Measurements from ENCODE around the gene TOGARAM2.

The TOGARAM2 gene

DNA sequence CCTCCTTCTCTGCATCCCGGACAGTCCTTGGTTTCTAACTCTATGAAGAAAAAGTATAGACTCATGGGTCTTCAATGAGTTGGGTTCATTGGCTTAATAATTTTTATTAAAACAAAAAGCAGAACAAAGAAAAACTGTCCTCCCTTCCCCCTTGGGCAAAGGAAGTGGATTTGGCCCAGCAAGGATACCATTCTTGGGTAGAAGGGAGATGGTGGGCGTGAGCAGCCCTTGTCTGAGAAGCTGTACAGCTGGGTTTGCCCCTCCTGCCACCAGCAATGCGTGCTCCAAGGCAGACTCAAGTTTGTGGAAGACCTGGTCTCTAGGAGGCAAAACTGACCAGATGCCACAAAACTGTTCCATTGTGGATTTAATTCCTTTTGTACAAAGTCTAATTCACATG, 80.5 kb downstream of the TOGARAM2 start:
- H3K4me3 ChIP-seq (ENCODE audit: low read depth, low read length), result no peak overlapping the region
- no peak for TF ChIP-seq CTCF (IDR thresholded peaks at IDR 0.05; ENCODE audit: control insufficient read depth, extremely low read depth, insufficient read depth)
- no peak for DNase-seq (ENCODE audit: low read depth)

DNA sequence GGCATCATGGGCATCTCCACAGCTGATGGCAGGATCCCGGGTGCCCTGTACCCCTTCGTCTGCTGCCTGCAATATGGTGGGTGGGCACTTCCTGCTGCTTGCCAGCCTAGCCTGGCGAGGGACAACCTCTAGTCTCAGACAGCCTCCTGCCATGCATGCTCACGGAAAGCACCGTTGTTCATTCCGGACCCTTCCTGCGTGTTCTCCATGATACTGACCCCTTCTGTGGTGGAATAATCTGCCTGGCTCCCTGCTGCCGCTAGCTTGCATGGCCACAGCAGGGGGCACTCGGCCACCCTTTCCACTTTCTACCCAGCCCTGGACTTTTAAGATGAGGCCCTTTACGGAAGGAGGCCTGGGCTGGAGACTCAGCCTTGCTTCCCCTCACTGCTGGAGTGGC, 81.3 kb downstream of the TOGARAM2 start:
- no peak for TF ChIP-seq CTCF (IDR thresholded peaks at IDR 0.05; ENCODE audit: control insufficient read depth, extremely low read depth, insufficient read depth)
- no peak for DNase-seq (ENCODE audit: low read depth)
- no peak overlapping the region for H3K4me3 ChIP-seq (ENCODE audit: low read depth, low read length)

- peak; percentile 45 for DNase-seq (ENCODE audit: low read depth)
- no peak overlapping the region for H3K4me3 ChIP-seq (ENCODE audit: low read depth, low read length)
Measured at GRCh38 chr2:29063056-29063455, 82.0 kb downstream of the TOGARAM2 start.

DNA sequence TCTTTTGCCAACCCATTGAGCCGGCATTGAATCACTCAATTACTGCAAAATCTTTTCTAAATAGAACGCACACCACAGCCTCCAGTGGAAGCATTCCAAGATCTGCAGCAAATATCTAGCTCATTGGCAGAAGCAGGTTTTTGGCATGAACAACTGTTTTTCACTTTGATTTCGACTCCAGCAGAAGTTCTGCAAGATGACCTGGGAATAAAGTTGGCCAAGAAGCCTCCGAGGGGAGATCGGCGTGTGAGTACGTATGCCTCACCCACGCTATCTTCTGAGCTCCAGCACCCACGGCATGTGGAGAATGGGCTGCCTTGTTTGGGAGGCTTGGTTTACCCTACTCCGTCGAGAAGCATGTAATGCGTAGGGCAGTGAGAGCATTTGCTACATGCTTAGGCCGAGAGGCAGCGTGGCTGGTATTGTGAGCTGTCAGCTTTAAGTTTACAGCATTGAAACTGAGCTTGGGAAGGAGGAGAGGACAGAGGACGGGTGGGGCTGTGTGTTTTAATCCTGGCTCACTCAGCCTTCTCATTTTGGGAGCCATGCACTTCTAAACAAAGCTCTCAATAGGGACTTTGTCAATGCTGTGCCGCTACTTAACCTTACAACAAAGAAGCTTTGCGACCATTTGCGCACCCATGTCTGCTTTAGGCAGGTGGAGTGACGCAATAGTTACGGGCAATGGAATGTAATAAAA, 82.7 kb downstream of the TOGARAM2 start:
- no peak for DNase-seq (ENCODE audit: low read depth)
- no peak overlapping the region for H3K4me3 ChIP-seq (ENCODE audit: low read depth, low read length)
- no peak for TF ChIP-seq CTCF (IDR thresholded peaks at IDR 0.05; ENCODE audit: control insufficient read depth, extremely low read depth, insufficient read depth)

More at GRCh38 chr2:29063056-29063455, 82.0 kb downstream of the TOGARAM2 start:
- no peak for TF ChIP-seq CTCF (IDR thresholded peaks at IDR 0.05; ENCODE audit: control insufficient read depth, extremely low read depth, insufficient read depth)

- H3K4me3 ChIP-seq (ENCODE audit: low read depth, low read length), result no peak overlapping the region
- TF ChIP-seq CTCF (IDR thresholded peaks at IDR 0.05; ENCODE audit: control insufficient read depth, extremely low read depth, insufficient read depth), result no peak
- DNase-seq (ENCODE audit: low read depth), result no peak
Measured at GRCh38 chr2:29064346-29064715, 83.2 kb downstream of the TOGARAM2 start.

GRCh38 chr2:29064746-29065067, 83.6 kb downstream of the TOGARAM2 start:
- TF ChIP-seq CTCF (IDR thresholded peaks at IDR 0.05; ENCODE audit: control insufficient read depth, extremely low read depth, insufficient read depth), result no peak
- no peak for DNase-seq (ENCODE audit: low read depth)
- H3K4me3 ChIP-seq (ENCODE audit: low read depth, low read length), result no peak overlapping the region
